Fibroblast of lung (primary cell): ENCODE measurements around the gene AMOTL1. TPM values are rescaled to one million over a fixed set of nuclear protein-coding genes. Genes with fewer than 3 reads are reported as not detected.
A peak's percentile ranks its signal among the peaks of the same experiment; 100 is the strongest.

ENCODE experiments used
- DNase-seq, 2 donors: peaks; one replicate each; pipeline versions ENCODE4 v3.0.0 to v3.0.0-alpha.2; 2010; ENCODE audit warnings: low read depth in 2 of 2
- H2AFZ ChIP-seq: 2 replicates; pipeline ENCODE4 v1.5.1; 2012; ENCODE audit warnings: low read length, control low read depth, inconsistent platforms
- H3K27ac ChIP-seq: 2 replicates; pipeline ENCODE4 v1.5.1; 2011; ENCODE audit warnings: low read length, control low read depth; ENCODE audit not compliant: insufficient read depth
- H3K27me3 ChIP-seq: 2 replicates; pipeline ENCODE4 v1.5.1; 2011; ENCODE audit warnings: mild to moderate bottlenecking, low read length; ENCODE audit not compliant: control insufficient read depth, insufficient read depth
- H3K36me3 ChIP-seq: 2 replicates; pipeline ENCODE4 v1.5.1; 2011; ENCODE audit warnings: low read length; ENCODE audit not compliant: control insufficient read depth, insufficient read depth
- H3K4me1 ChIP-seq: 2 replicates; pipeline ENCODE4 v1.5.1; 2011; ENCODE audit warnings: low read length; ENCODE audit not compliant: control insufficient read depth, insufficient read depth; ENCODE audit errors: extremely low read depth
- H3K4me2 ChIP-seq: 2 replicates; pipeline ENCODE4 v1.5.1; 2011; ENCODE audit warnings: low read length, control low read depth; ENCODE audit not compliant: insufficient read depth; ENCODE audit errors: extremely low read depth
- H3K4me3 ChIP-seq, 4 experiments: fragments of 200-600 bp in 1 of 4; sonication (generic) in 1 of 4; replicated peaks in 1 of 4; 2 replicates each; pipeline ENCODE4 v1.5.1; 2011 to 2016; ENCODE audit warnings: low read length in 4 of 4, low read depth in 3 of 4, mild to moderate bottlenecking in 3 of 4, control low read depth in 2 of 4, inconsistent platforms in 1 of 4, mixed read lengths in 1 of 4; ENCODE audit not compliant: insufficient read depth in 1 of 4; ENCODE audit errors: control extremely low read depth in 1 of 4
- H3K79me2 ChIP-seq: 2 replicates; pipeline ENCODE4 v1.5.1; 2012; ENCODE audit warnings: mild to moderate bottlenecking, low read length, inconsistent platforms; ENCODE audit not compliant: control insufficient read depth, insufficient read depth
- H3K9ac ChIP-seq: 2 replicates; pipeline ENCODE4 v1.5.1; 2011; ENCODE audit warnings: mild to moderate bottlenecking, low read length, control low read depth; ENCODE audit not compliant: insufficient read depth
- H3K9me3 ChIP-seq: 2 replicates; pipeline ENCODE4 v1.5.1; 2012; ENCODE audit warnings: low read depth, low read length; ENCODE audit not compliant: control insufficient read depth, insufficient read depth
- H4K20me1 ChIP-seq: 2 replicates; pipeline ENCODE4 v1.5.1; 2011; ENCODE audit warnings: low read length; ENCODE audit not compliant: control insufficient read depth, insufficient read depth; ENCODE audit errors: extremely low read depth
- EZH2 ChIP-seq: IDR thresholded peaks from 2 replicates; pipeline ENCODE4 v1.5.1; 2012; ENCODE audit warnings: low read length, control low read depth, mild to moderate bottlenecking; ENCODE audit errors: missing control alignments
- polyA plus RNA-seq, 2 donors: library from polyadenylated mRNA; depleted of rRNA in 1 of 2; stranded (reverse) in 1 of 2; unstranded in 1 of 2; fragments of >200 nt; gene quantifications; 2 replicates each; pipeline ENCODE4 v1.2.1, GENCODE V29; 2011 to 2012; ENCODE audit warnings: missing spikeins in 1 of 2
- total RNA-seq: library from RNA; depleted of rRNA; stranded (reverse); fragments of >200 nt; gene quantifications from 2 replicates; pipeline ENCODE4 v1.2.1, GENCODE V29; 2014
- TF ChIP-seq, protein P1 (sequence below), 2 donors: IDR thresholded peaks in 1 of 2; conservative IDR thresholded peaks in 1 of 2; 1 replicate in 1 of 2; 2 replicates in 1 of 2; pipeline ENCODE4 v1.5.1; 2011 to 2012; ENCODE audit warnings: low read length in 2 of 2, control low read depth in 1 of 2, inconsistent platforms in 1 of 2, low read depth in 1 of 2, mild to moderate bottlenecking in 1 of 2

Gene AMOTL1
- total and polyA plus RNA-seq, 2 donors (not counting 1 experiment from before 2014, with no cell fraction given): 38.0 to 63.7 TPM

DNA sequence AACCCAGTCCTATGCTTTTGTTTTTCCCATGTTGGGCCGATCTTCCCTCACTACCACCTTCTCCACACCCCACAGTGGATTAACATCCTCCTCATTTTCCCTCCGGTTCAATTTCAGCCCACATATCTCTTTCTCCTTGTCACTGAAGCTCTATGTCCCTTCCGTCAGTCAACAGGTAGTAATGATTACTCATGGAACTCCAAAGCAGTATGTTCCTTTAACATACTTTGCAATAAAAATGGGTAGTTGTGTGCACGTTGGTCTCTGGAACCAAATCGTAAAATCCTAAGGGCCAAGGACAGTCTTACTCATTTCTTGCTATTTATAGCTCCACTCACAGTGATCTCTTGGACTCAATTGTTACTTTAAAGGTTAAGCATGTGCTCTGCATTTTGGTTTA, 20.2 kb downstream of the AMOTL1 start:
- no peak overlapping the region for H2AFZ ChIP-seq
- H3K4me1 ChIP-seq: peaks cover 35% of the 10 kb centered on the region
- no peaks in the 10 kb centered on the region for H3K36me3 ChIP-seq
- no peaks in the 10 kb centered on the region for H4K20me1 ChIP-seq
- peak overlapping the region; percentile 16 for H3K4me2 ChIP-seq
- no peak overlapping the region for H3K9ac ChIP-seq
- TF ChIP-seq, protein P1, sequence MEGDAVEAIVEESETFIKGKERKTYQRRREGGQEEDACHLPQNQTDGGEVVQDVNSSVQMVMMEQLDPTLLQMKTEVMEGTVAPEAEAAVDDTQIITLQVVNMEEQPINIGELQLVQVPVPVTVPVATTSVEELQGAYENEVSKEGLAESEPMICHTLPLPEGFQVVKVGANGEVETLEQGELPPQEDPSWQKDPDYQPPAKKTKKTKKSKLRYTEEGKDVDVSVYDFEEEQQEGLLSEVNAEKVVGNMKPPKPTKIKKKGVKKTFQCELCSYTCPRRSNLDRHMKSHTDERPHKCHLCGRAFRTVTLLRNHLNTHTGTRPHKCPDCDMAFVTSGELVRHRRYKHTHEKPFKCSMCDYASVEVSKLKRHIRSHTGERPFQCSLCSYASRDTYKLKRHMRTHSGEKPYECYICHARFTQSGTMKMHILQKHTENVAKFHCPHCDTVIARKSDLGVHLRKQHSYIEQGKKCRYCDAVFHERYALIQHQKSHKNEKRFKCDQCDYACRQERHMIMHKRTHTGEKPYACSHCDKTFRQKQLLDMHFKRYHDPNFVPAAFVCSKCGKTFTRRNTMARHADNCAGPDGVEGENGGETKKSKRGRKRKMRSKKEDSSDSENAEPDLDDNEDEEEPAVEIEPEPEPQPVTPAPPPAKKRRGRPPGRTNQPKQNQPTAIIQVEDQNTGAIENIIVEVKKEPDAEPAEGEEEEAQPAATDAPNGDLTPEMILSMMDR (conservative IDR thresholded peaks at IDR 0.05 in 1 of 2, IDR thresholded peaks at IDR 0.05 in 1 of 2; ENCODE audit: low read depth in 1 of 2, low read length in 2 of 2): no peak
- DNase-seq: peak in 1 of 2 donors; percentile 34
- peaks cover 62% of the 10 kb centered on the region for H3K79me2 ChIP-seq
- H3K27me3 ChIP-seq: no peaks in the 10 kb centered on the region
- no peak overlapping the region for H3K4me3 ChIP-seq
- no peaks in the 10 kb centered on the region for H3K9me3 ChIP-seq
- H3K27ac ChIP-seq: no peak overlapping the region

DNA sequence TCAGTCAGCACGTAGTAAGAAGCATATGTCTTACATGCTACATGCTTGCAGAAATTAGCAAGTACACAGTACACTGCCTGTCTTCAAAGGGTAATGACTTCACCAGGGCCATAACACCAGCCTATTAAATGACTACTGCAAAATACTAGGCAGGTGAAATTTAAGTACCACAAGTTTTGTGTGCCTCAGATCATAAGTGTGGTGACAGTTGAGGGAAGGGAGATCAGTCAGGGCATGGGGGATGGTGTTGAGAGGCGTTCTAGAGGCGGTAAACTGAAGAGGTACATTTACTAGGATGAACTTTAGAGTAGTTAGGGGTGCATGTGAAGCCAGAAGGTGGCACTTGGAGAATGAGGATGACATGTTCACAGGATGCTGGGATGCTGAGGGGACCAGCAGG, 22.0 kb downstream of the AMOTL1 start:
- Histone ChIP-seq H3K36me3 (no peaks in the 10 kb centered on the region), H3K9ac (no peak overlapping the region), H3K79me2 (peaks cover 54% of the 10 kb centered on the region), H3K4me3 (no peak overlapping the region), H4K20me1 (no peaks in the 10 kb centered on the region), H3K9me3 (no peaks in the 10 kb centered on the region), H2AFZ (no peak overlapping the region), H3K4me1 (peaks cover 43% of the 10 kb centered on the region), H3K27me3 (no peaks in the 10 kb centered on the region), H3K27ac (no peak overlapping the region), H3K4me2 (no peak overlapping the region)
- DNase-seq: no peak
- TF ChIP-seq, protein P1 (conservative IDR thresholded peaks at IDR 0.05 in 1 of 2, IDR thresholded peaks at IDR 0.05 in 1 of 2; ENCODE audit: low read depth in 1 of 2, low read length in 2 of 2): no peak
- TF ChIP-seq EZH2: no peak

DNA sequence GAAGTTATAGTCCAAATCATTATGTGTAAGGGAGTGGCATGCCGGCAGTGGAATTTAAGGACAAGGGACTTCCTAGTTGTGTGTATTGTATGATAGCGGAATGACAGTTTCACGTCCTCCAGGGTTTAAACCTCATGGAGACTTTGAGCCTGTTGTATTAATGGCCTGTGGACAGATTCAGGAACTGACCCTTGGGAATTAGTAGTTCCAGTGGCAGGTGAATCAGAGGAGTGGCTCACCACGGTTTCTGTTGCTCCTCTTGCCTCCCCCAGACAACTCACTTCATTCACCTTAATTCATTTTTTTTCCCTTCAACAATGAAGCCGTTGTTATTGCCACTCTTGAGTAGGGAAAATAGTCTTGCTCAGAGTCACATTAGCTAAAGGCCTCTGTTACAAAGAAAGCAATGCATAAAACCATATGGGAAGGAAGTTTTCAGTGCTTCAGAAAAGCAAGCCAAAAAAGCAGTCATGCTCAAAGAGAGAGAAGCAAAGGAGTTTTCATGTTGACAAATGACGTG, 22.6 kb downstream of the AMOTL1 start:
- Histone ChIP-seq H3K4me2 (no peak overlapping the region), H3K9me3 (no peaks in the 10 kb centered on the region), H3K36me3 (no peaks in the 10 kb centered on the region), H3K27me3 (no peaks in the 10 kb centered on the region), H3K4me3 (no peak overlapping the region), H3K9ac (no peak overlapping the region), H3K79me2 (peaks cover 53% of the 10 kb centered on the region), H3K4me1 (peaks cover 43% of the 10 kb centered on the region), H4K20me1 (no peaks in the 10 kb centered on the region), H2AFZ (no peak overlapping the region), H3K27ac (no peak overlapping the region)
- no peak for TF ChIP-seq EZH2
- TF ChIP-seq, protein P1 (conservative IDR thresholded peaks at IDR 0.05 in 1 of 2, IDR thresholded peaks at IDR 0.05 in 1 of 2; ENCODE audit: low read depth in 1 of 2, low read length in 2 of 2): no peak
- peak; percentile 40 to 69 for DNase-seq
